Jurkat, Clone E6-1 (cell line): ENCODE measurements around the gene TMEM132C.

Experiments
- DNase-seq: peaks from one replicate; pipeline ENCODE4 v3.0.0-alpha.2; 2011; ENCODE audit warnings: low read depth, low spot score
- H3K4me3 ChIP-seq: 2 replicates; pipeline ENCODE4 v1.5.1; 2011; ENCODE audit warnings: mild to moderate bottlenecking, low read length, control low read depth, moderate library complexity

Gene TMEM132C

GRCh38 chr12:128336204-128337070 lies 69.5 kb downstream of the TMEM132C start:
- no peak for DNase-seq

DNA sequence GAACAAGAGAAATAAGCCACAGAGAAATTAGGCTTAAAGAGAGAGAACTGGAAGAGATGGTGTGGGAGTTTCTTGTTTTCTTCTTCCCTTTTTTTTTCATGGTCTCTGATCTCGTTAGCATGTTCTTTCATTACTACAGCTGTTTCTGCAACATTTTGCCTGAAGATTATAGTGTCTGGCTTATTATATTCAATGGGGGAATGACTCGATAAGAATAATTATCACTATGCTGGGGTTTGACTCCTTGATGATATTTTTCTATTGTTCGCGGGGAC lies 70.0 kb downstream of the TMEM132C start:
- no peak for DNase-seq
- H3K4me3 ChIP-seq: no peak overlapping the region

More at GRCh38 chr12:128336204-128337070, 69.5 kb downstream of the TMEM132C start:
- no peak overlapping the region for H3K4me3 ChIP-seq

DNA sequence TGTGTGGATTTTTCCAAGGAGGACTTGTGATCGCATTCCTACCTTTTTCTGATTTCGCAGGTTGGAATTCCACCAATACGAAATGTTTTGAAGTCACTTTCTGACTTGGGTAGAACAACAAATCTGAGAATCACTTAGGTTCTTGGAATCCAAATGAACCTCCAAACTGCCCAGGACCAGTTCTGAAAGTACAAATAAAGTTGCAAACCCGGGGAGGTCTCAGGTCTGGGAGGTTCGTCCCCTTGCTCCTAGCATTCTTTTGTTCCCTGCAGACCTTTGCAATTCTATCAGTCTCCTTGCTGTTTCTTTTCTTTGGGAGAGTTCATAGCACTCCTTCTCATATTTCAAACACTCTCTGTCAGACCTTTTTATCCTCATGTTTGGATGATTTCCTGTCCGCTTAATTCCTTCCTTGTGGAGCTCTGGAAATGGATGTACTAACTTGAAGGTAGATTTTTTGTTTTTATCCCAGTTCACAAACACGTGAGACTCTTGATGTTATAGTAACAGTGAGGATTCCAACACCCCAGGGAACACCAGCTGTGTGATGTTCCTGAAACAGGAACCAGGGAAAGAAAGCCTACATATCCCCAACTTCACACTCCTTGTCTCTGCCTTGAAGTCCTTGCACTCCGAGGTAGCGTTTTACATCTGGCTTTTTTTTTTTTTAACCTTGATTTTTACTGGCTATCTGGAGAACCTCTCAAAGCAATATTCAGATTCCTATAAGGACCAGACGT lies 70.6 kb downstream of the TMEM132C start:
- DNase-seq: no peak
- H3K4me3 ChIP-seq: no peak overlapping the region

GRCh38 chr12:128338386-128339125 lies 71.6 kb downstream of the TMEM132C start:
- no peak overlapping the region for H3K4me3 ChIP-seq
- DNase-seq: no peak

DNA sequence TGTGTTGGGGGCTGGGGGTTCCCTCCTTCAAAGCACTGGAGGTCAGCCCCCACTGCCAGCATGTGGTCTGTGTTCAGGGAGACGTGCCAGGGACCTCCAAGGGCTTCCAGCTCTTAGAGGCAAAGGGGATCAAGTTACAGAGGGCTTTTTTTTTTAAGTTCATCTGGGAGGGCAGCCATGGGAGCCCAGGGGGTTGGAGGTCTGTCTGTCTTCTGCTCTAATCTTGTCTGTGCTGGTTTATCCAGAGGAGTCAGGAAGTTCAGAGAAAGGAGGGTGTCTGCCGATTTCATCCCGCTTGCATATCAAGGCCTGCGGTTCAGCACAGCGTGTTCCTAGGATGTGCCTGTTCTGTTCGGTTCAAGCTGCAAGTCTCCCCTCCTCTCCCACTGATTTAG lies 72.2 kb downstream of the TMEM132C start:
- no peak overlapping the region for H3K4me3 ChIP-seq
- DNase-seq: no peak

DNA sequence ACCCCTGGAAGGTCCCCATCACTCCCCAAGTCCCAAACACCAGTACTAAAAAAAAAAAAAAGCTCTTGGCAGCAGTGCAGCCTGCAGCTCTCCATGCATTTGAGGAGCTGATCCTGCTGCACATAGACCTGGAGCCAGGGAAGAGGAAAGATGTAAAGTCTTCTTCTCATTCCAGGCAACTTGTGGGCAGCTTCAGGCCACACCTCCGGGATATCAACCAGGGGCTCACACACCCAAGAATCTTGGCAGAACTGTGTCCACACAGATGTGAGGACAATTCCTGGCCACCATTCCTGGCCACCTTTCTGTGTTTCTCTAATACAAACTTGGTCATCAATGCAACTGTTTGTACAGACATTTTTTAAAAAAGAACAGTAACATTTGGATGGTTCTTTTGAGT lies 72.7 kb downstream of the TMEM132C start:
- no peak overlapping the region for H3K4me3 ChIP-seq
- DNase-seq: no peak

DNA sequence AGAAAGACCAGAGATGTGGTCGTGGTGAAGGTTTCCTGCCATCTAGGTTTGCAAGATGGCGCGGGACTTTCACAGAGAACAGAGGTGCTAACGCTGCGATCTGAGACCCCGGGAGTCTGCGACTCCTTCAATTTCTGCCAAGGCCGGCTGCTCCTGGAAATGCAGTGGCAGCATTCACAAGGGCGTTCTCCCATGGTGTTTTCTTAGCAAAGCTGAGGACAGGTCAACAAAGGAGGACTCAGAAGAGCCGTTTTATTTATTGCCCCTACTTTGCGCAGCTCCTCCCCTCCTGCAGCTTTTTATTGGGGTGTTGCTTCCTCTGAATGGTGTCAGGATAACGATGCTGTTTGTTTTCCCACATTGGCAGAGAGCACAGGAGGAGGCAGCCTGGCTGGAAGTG lies 86.3 kb downstream of the TMEM132C start:
- no peak overlapping the region for H3K4me3 ChIP-seq
- no peak for DNase-seq

DNA sequence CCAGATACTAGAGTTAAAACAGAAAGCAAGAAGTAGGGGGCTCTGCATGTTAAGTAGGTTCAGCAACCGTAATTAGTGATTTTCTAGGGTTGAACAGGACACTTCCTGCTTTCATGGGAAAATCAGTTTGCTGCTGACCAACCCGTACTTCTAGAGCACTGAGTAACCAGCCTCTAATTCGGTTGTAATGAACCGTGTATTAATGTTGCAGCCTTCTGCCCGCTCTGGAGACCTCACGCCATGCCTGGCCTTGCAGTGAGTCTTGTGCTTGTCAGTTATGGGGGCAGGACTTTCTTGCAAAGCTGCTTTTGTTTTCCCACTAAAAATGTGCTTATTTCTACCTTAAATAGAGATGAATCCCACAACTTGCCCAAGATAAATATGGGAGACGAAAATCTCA lies 89.6 kb downstream of the TMEM132C start:
- no peak overlapping the region for H3K4me3 ChIP-seq
- no peak for DNase-seq

DNA sequence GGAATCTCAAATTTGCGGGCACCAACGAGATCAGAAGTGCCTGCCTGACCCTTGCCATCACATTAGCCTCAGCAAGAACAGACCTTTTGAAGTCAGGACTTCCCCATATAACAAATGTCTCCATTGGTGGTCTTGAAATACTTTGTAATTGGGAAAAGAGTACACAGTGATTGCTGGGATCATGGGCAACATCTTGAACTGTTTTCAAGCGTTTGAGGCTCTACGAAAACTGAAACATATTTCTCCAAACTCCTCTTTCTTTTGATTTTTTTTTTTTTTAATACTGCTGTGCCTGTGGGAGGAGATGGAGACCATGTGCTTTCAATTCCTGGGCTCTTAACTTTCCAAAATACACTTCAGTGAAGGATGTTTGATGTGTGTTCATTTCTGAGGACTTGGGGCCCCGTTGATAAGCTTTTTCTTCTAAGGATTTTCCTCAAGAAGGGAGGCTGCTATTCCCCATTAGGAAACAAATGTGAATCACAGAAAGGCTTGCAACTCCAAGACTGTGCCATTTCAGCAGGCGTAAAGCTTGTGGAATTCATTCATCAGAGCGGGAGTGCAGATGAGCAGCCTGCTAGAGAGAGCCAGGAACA lies 94.5 kb downstream of the TMEM132C start:
- no peak for DNase-seq

DNA sequence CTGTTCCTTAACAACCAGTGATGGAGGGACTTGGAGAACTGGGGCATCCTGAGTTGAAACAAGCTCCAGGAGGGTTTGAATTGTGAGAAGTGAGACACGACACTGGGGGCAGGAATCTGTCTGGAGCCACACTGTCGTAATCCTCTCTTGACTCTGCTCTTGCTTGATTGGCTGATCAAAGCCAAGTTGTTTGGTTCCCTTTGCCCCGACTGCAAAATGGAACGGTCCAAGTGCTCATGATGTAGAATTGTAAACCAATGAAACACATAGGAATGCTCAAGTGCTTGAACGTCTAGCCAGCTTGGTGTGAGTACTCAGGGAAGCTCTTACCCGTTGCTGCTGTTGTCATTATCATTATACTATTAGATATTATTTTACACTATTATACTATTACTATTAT lies 98.1 kb downstream of the TMEM132C start:
- H3K4me3 ChIP-seq: no peak overlapping the region
- DNase-seq: no peak

More for the DNA sequence above, 94.5 kb downstream of the TMEM132C start:
- H3K4me3 ChIP-seq: no peak overlapping the region

- H3K4me3 ChIP-seq: no peak overlapping the region
- DNase-seq: no peak
Observed at GRCh38 chr12:128365651-128366231, 98.8 kb downstream of the TMEM132C start.

- no peak overlapping the region for H3K4me3 ChIP-seq
- DNase-seq: no peak
Observed at GRCh38 chr12:128367961-128368360, 101.0 kb downstream of the TMEM132C start.

- no peak for DNase-seq
- no peak overlapping the region for H3K4me3 ChIP-seq
Observed at GRCh38 chr12:128381541-128381940, 114.6 kb downstream of the TMEM132C start.

- no peak overlapping the region for H3K4me3 ChIP-seq
- DNase-seq: no peak
Observed at GRCh38 chr12:128381946-128382345, 115.0 kb downstream of the TMEM132C start.

- DNase-seq: no peak
- H3K4me3 ChIP-seq: no peak overlapping the region
Observed at GRCh38 chr12:128382946-128383345, 116.0 kb downstream of the TMEM132C start.

GRCh38 chr12:128383357-128383937 lies 116.5 kb downstream of the TMEM132C start:
- no peak for DNase-seq
- no peak overlapping the region for H3K4me3 ChIP-seq

GRCh38 chr12:128385736-128386135 lies 118.8 kb downstream of the TMEM132C start:
- H3K4me3 ChIP-seq: no peak overlapping the region
- DNase-seq: no peak

- DNase-seq: peak; percentile 14
- H3K4me3 ChIP-seq: no peak overlapping the region
Observed at GRCh38 chr12:128387811-128388422, 120.9 kb downstream of the TMEM132C start.
